Caco-2 (cell line): ENCODE results near the gene MAP3K7. TPM values are rescaled to one million over a fixed set of nuclear protein-coding genes. Genes with fewer than 3 reads are reported as not detected.

Experiments
- BruUV-seq: library from RNA; stranded (reverse); fragments of 400-500 nt; replicated peaks from 2 replicates; lab custom pipeline; 2021; lab: Mats Ljungman, UMichigan
- CTCF ChIA-PET: fragments of 300-600 bp; sonication (Branson Sonifier 250); formaldehyde crosslinking; loops from one replicate; lab custom pipeline; 2022; ENCODE audit warnings: antibody characterized with exemption; lab: Charles Lee
- POLR2A ChIA-PET: fragments of 300-600 bp; sonication (Branson Sonifier 250); formaldehyde crosslinking; loops from one replicate; lab custom pipeline; 2022; ENCODE audit warnings: antibody characterized with exemption; lab: Charles Lee
- DNase-seq, 2 experiments: peaks; one replicate each; pipeline versions ENCODE4 v3.0.0 to v3.0.0-alpha.2; 2020 to 2022
- H3K27me3 ChIP-seq: replicated peaks from 2 replicates; pipeline ENCODE4 v1.6.0; 2011; ENCODE audit warnings: low read length; ENCODE audit not compliant: control insufficient read depth, insufficient read depth
- H3K36me3 ChIP-seq: 2 replicates; pipeline ENCODE4 v1.5.1; 2011; ENCODE audit warnings: low read length; ENCODE audit not compliant: control insufficient read depth, insufficient read depth
- H3K4me1 ChIP-seq: fragments of 250-450 bp; sonication (Bioruptor Pico); 2 replicates; pipeline ENCODE4 v1.5.1; 2020; ENCODE audit warnings: mild to moderate bottlenecking
- H3K4me3 ChIP-seq: 2 replicates; pipeline ENCODE4 v1.5.1; 2011; ENCODE audit warnings: low read depth, mild to moderate bottlenecking, control low read depth, low read length
- H3K9me3 ChIP-seq: fragments of 250-450 bp; sonication (Bioruptor Pico); 2 replicates; pipeline ENCODE4 v1.5.1; 2020; ENCODE audit warnings: mild to moderate bottlenecking, moderate library complexity
- H3K27ac Mint-ChIP-seq: one replicate; pipeline ENCODE4 v1.8.0; 2022; ENCODE audit warnings: mixed read lengths; ENCODE audit not compliant: unreplicated experiment
- H3K27me3 Mint-ChIP-seq: one replicate; pipeline ENCODE4 v1.8.0; 2022; ENCODE audit warnings: mixed read lengths; ENCODE audit not compliant: insufficient read depth, unreplicated experiment
- H3K36me3 Mint-ChIP-seq: one replicate; pipeline ENCODE4 v1.8.0; 2022; ENCODE audit warnings: mild to moderate bottlenecking, mixed read lengths; ENCODE audit not compliant: insufficient read depth, unreplicated experiment
- H3K4me1 Mint-ChIP-seq: one replicate; pipeline ENCODE4 v1.8.0; 2022; ENCODE audit warnings: low read depth, mixed read lengths; ENCODE audit not compliant: unreplicated experiment
- H3K4me3 Mint-ChIP-seq: one replicate; pipeline ENCODE4 v1.8.0; 2022; ENCODE audit warnings: mild to moderate bottlenecking, moderate library complexity, mixed read lengths; ENCODE audit not compliant: unreplicated experiment
- H3K9me3 Mint-ChIP-seq: one replicate; pipeline ENCODE4 v1.8.0; 2022; ENCODE audit warnings: mixed read lengths; ENCODE audit not compliant: unreplicated experiment
- intact Hi-C: fragments of 100-400 bp; cut with micrococcal nuclease; formaldehyde crosslinking; loops from one replicate; pipeline ENCODE4 v1.10.0; 2022; ENCODE audit not compliant: unreplicated experiment
- total RNA-seq: library from RNA; stranded (reverse); gene quantifications from 2 replicates; pipeline ENCODE4 v1.2.3, GENCODE V29; 2022
- TF ChIP-seq, protein P1 (sequence below), 2 experiments: fragments of 200-600 bp in 1 of 2; IDR thresholded peaks; 1 replicate in 1 of 2; 2 replicates in 1 of 2; pipeline versions ENCODE4 v1.5.1 to v1.8.0; 2011 to 2022; ENCODE audit warnings: antibody characterized with exemption in 1 of 2, control low read depth in 1 of 2, inconsistent platforms in 1 of 2, low read depth in 1 of 2, low read length in 1 of 2, mild to moderate bottlenecking in 1 of 2, moderate library complexity in 1 of 2; ENCODE audit not compliant: insufficient read depth in 1 of 2, severe bottlenecking in 1 of 2, unreplicated experiment in 1 of 2

The MAP3K7 gene
- total RNA-seq, 1 experiment from 2014 or later: 27.7 TPM

DNA sequence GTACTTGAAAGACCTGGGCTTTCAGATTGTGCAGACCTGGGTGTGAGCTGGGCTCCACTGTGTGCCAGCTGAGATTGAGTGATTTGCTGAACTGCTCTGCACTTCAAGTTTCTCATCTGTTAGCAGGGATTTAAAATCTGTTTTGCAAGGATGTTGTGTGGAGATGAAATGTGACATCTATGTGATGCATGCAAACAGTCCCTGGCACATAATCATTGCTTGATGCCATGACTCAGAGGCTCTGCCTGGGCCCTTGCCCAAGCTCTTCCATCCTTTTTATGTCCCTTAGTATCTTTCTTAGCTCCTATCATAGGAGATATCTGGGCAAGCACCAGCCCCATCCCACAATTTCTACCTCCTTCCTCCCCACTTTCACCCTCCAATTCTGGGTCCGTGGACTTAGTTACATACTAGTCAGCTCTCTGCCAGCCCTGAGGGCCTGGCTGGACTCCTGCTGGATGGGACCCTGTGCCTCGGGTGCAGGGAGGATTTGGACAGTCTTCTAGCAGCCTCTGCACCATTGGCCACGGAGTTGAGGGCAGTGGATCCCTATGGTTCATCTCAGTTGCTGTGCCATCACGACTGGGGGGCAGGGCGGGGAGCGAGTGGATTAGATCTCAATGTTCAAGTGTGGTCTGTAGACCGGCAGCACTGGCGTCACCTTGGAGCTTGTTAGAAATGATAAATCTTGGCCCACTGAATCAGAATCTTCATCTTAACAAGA, 103.6 kb downstream of the MAP3K7 start:
- Mint-ChIP-seq H3K27ac (no peak overlapping the region), H3K27me3 (no peaks in the 10 kb centered on the region), H3K9me3 (peaks cover 9% of the 10 kb centered on the region), H3K4me1 (peaks cover 7% of the 10 kb centered on the region), H3K4me3 (no peak overlapping the region), H3K36me3 (no peaks in the 10 kb centered on the region)
- no peak for DNase-seq
- TF ChIP-seq, protein P1, sequence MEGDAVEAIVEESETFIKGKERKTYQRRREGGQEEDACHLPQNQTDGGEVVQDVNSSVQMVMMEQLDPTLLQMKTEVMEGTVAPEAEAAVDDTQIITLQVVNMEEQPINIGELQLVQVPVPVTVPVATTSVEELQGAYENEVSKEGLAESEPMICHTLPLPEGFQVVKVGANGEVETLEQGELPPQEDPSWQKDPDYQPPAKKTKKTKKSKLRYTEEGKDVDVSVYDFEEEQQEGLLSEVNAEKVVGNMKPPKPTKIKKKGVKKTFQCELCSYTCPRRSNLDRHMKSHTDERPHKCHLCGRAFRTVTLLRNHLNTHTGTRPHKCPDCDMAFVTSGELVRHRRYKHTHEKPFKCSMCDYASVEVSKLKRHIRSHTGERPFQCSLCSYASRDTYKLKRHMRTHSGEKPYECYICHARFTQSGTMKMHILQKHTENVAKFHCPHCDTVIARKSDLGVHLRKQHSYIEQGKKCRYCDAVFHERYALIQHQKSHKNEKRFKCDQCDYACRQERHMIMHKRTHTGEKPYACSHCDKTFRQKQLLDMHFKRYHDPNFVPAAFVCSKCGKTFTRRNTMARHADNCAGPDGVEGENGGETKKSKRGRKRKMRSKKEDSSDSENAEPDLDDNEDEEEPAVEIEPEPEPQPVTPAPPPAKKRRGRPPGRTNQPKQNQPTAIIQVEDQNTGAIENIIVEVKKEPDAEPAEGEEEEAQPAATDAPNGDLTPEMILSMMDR (IDR thresholded peaks at IDR 0.05; ENCODE audit: insufficient read depth in 1 of 2, low read depth in 1 of 2, low read length in 1 of 2, severe bottlenecking in 1 of 2, unreplicated experiment in 1 of 2): no peak
- H3K36me3 ChIP-seq: no peaks in the 10 kb centered on the region
- intact Hi-C loops: no loop called here
- CTCF ChIA-PET: no interaction called here
- no peaks in the 10 kb centered on the region for H3K9me3 ChIP-seq
- H3K4me1 ChIP-seq: no peaks in the 10 kb centered on the region
- H3K27me3 ChIP-seq: no peaks in the 10 kb centered on the region; the same call in none of the 2 replicates
- BruUV-seq: no TSS peak
- H3K4me3 ChIP-seq: no peak overlapping the region
- POLR2A ChIA-PET: no interaction called here

DNA sequence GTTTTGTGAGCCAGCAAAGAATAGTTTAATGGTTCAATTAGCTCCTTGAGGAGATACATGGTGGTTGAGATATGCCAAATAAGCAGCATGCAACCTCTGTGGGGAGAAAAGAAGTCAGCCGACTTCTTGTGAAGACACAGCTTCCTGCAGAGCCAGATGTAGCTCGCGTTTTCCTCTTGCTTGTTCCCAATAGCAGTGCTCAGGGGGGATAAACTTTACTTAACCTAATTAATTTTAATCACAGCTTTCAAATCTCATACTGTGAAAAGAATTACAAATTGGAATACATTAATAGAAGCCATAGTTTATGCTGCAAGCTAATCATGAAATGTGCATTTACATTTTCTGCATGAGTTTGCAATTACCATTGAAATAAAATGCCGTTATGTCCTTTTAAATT, 106.2 kb downstream of the MAP3K7 start:
- ChIA-PET CTCF (interaction anchor here (0.8 kb wide), 1 partner anchor 540 kb away, joined by 4 read pairs; no protein-coding TSS in a partner anchor), POLR2A (no interaction called here)
- Histone ChIP-seq H3K27me3 (no peaks in the 10 kb centered on the region), H3K4me1 (no peaks in the 10 kb centered on the region), H3K36me3 (no peaks in the 10 kb centered on the region), H3K9me3 (no peaks in the 10 kb centered on the region), H3K4me3 (no peak overlapping the region)
- no peaks in the 10 kb centered on the region for H3K36me3 Mint-ChIP-seq
- DNase-seq: no peak
- no peak overlapping the region for H3K27ac Mint-ChIP-seq
- TF ChIP-seq, protein P1 (IDR thresholded peaks at IDR 0.05; ENCODE audit: insufficient read depth in 1 of 2, low read depth in 1 of 2, low read length in 1 of 2, severe bottlenecking in 1 of 2, unreplicated experiment in 1 of 2): no peak
- intact Hi-C loops: no loop called here
- H3K4me1 Mint-ChIP-seq: peaks cover 7% of the 10 kb centered on the region
- H3K4me3 Mint-ChIP-seq: no peak overlapping the region
- BruUV-seq: no TSS peak
- no peaks in the 10 kb centered on the region for H3K27me3 Mint-ChIP-seq
- H3K9me3 Mint-ChIP-seq: no peaks in the 10 kb centered on the region

DNA sequence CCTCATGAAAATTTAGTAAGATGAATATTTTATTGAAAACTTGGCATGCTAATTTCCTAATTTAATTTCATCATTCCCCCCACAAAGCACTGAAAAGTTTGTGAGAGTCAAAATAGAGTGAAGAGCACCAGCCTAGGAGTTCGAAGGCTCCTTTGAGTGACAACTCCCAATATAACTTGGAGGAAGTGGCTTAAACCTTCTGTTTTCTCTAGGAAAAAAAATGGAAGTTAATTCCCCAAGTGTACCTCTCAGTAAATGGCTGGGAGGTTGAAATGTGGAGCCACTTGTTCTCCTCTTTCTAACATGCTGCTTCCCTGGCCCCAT, 107.3 kb downstream of the MAP3K7 start:
- intact Hi-C loops: loop anchor here (1.0 to 10.0 kb wide), 5 partner anchors 86 to 539 kb away; no protein-coding TSS in a partner anchor
- ChIA-PET CTCF (interaction anchor here (0.6 to 2.0 kb wide), 9 partner anchors 86 to 539 kb away, joined by 3 to 43 read pairs (median 4); no protein-coding TSS in a partner anchor), POLR2A (interaction anchor here (0.5 kb wide), 1 partner anchor 20 kb away, joined by 3 read pairs; no protein-coding TSS in a partner anchor)
- no peak overlapping the region for H3K27ac Mint-ChIP-seq
- no peaks in the 10 kb centered on the region for H3K27me3 ChIP-seq
- no peak overlapping the region for H3K4me3 ChIP-seq
- H3K27me3 Mint-ChIP-seq: no peaks in the 10 kb centered on the region
- H3K36me3 Mint-ChIP-seq: no peaks in the 10 kb centered on the region
- no peak for DNase-seq
- H3K36me3 ChIP-seq: no peaks in the 10 kb centered on the region
- no peaks in the 10 kb centered on the region for H3K9me3 Mint-ChIP-seq
- H3K9me3 ChIP-seq: no peaks in the 10 kb centered on the region
- no peak overlapping the region for H3K4me3 Mint-ChIP-seq
- TF ChIP-seq, protein P1 (IDR thresholded peaks at IDR 0.05; ENCODE audit: insufficient read depth in 1 of 2, low read depth in 1 of 2, low read length in 1 of 2, severe bottlenecking in 1 of 2, unreplicated experiment in 1 of 2): no peak
- peaks cover 7% of the 10 kb centered on the region for H3K4me1 Mint-ChIP-seq
- BruUV-seq: no TSS peak
- H3K4me1 ChIP-seq: no peaks in the 10 kb centered on the region
